ENCODE measurements around the gene LTV1. TPM values are rescaled to one million over a fixed set of nuclear protein-coding genes. Genes with fewer than 3 reads are reported as not detected.
"Not testable (repeated sequence)": the region's sequence is repeated elsewhere in the genome, so short reads cannot be mapped to it uniquely, and the experiment has no call there.

LTV1 gene
- total RNA-seq, result 22.5 TPM
- long read RNA-seq, transcript LTV1-201 (11 exons, 1,847 nt), result major isoform, 37 of 44 reads
- long read RNA-seq, partial matches to known transcripts, result 4 of 44 reads
- long read RNA-seq, other reads (novel, unspliced or antisense), result 3 of 44 reads

GRCh38 chr6:143842902-143843676 is at the start of gene LTV1:
LTV1 (plus strand) TSS chr6:143843338; CDS start chr6:143843478, 140 bp downstream.
- H3K9me3 ChIP-seq, result no peaks in the 10 kb centered on the region

GRCh38 chr6:143796551-143796950 is 46.6 kb upstream of the LTV1 start:
- H3K4me3 ChIP-seq; DNase-seq; H3K4me1 ChIP-seq; H3K27ac ChIP-seq; intact Hi-C loops (cut with DNase I); H3K27me3 ChIP-seq (ENCODE audit: low read depth); ATAC-seq: not testable (repeated sequence)
- peaks cover 19% of the 10 kb centered on the region for H3K36me3 ChIP-seq
- H3K9me3 ChIP-seq, result peaks cover 18% of the 10 kb centered on the region

More at GRCh38 chr6:143842902-143843676, at the start of gene LTV1:
- H3K27ac ChIP-seq, result peak within 1 kb of the TSS; percentile 95
- peaks cover 20% of the 10 kb centered on the region for H3K4me1 ChIP-seq
- ATAC-seq (peak; percentile 99 to 100), DNase-seq (peak; percentile 97)
- peaks cover 37% of the 10 kb centered on the region for H3K36me3 ChIP-seq
- no peak for TF ChIP-seq CTCF (IDR thresholded peaks at IDR 0.05)
- H3K4me3 ChIP-seq, result peak within 1 kb of the TSS; percentile 81
- intact Hi-C loops (cut with DNase I), result no loop called here
- no peaks in the 10 kb centered on the region for H3K27me3 ChIP-seq (ENCODE audit: low read depth)

- DNase-seq; H3K4me1 ChIP-seq; intact Hi-C loops (cut with DNase I); H3K27me3 ChIP-seq (ENCODE audit: low read depth); H3K4me3 ChIP-seq; H3K27ac ChIP-seq; ATAC-seq: not testable (repeated sequence)
- Histone ChIP-seq H3K9me3 (peaks cover 13% of the 10 kb centered on the region), H3K36me3 (peaks cover 14% of the 10 kb centered on the region)
Observed at GRCh38 chr6:143798487-143798886, 44.7 kb upstream of the LTV1 start.

- H3K27ac ChIP-seq, result no peak overlapping the region
- no peaks in the 10 kb centered on the region for H3K4me1 ChIP-seq
- no peak for TF ChIP-seq CTCF (IDR thresholded peaks at IDR 0.05)
- intact Hi-C loops (cut with DNase I), result no loop called here
- H3K27me3 ChIP-seq (ENCODE audit: low read depth), result no peaks in the 10 kb centered on the region
- ATAC-seq (no peak), DNase-seq (no peak)
- H3K9me3 ChIP-seq, result peaks cover 13% of the 10 kb centered on the region
- H3K4me3 ChIP-seq, result no peak overlapping the region
- peaks cover 23% of the 10 kb centered on the region for H3K36me3 ChIP-seq
Observed at GRCh38 chr6:143802833-143803565, 40.1 kb upstream of the LTV1 start.

GRCh38 chr6:143803769-143804568 is 39.2 kb upstream of the LTV1 start:
- Histone ChIP-seq H3K4me3 (no peak overlapping the region), H3K4me1 (no peaks in the 10 kb centered on the region), H3K27me3 (ENCODE audit: low read depth) (no peaks in the 10 kb centered on the region), H3K36me3 (peaks cover 33% of the 10 kb centered on the region), H3K27ac (no peak overlapping the region), H3K9me3 (peaks cover 10% of the 10 kb centered on the region)
- ATAC-seq, result no peak
- no peak for TF ChIP-seq CTCF (IDR thresholded peaks at IDR 0.05)
- intact Hi-C loops (cut with DNase I), result no loop called here
- no peak for DNase-seq

GRCh38 chr6:143804835-143805239 is 38.3 kb upstream of the LTV1 start:
- DNase-seq (no peak), ATAC-seq (no peak)
- intact Hi-C loops (cut with DNase I), result no loop called here
- H3K4me3 ChIP-seq, result no peak overlapping the region
- no peak overlapping the region for H3K27ac ChIP-seq
- peaks cover 5% of the 10 kb centered on the region for H3K9me3 ChIP-seq
- H3K36me3 ChIP-seq, result peaks cover 33% of the 10 kb centered on the region
- TF ChIP-seq CTCF (IDR thresholded peaks at IDR 0.05), result no peak
- H3K27me3 ChIP-seq (ENCODE audit: low read depth), result no peaks in the 10 kb centered on the region
- no peaks in the 10 kb centered on the region for H3K4me1 ChIP-seq

All from lower lobe of right lung (tissue), 2 donors.